NCI-H748 (cell line): ENCODE measurements around the gene CMTR1.

Experiments
- DNase-seq: peaks from one replicate; lab custom pipeline; 2025; ENCODE audit not compliant: unreplicated experiment; lab: John Stamatoyannopoulos, UW

CMTR1 gene

DNA sequence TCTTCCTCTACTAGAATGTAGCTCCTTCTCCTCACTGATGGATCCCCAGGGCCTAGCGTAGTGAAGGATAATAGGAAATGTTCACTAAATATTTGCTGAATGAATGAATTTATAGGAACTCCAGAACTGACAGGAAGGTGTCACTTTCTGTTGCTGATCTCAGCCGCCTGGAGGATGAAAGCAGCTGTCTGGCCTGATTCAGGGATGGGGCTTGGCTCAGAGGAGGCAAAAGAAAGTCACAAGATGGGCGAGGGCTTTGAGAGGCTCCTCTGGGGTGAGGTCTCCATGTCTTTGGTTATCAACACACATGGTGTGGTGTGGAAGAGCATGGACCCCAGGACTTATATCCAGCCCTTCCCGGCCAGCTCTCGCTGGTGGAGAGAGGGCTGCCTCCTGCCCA, 78.2 kb downstream of the CMTR1 start:
- no peak for DNase-seq

GRCh38 chr6:37511910-37512399, 78.9 kb downstream of the CMTR1 start:
- no peak for DNase-seq

DNA sequence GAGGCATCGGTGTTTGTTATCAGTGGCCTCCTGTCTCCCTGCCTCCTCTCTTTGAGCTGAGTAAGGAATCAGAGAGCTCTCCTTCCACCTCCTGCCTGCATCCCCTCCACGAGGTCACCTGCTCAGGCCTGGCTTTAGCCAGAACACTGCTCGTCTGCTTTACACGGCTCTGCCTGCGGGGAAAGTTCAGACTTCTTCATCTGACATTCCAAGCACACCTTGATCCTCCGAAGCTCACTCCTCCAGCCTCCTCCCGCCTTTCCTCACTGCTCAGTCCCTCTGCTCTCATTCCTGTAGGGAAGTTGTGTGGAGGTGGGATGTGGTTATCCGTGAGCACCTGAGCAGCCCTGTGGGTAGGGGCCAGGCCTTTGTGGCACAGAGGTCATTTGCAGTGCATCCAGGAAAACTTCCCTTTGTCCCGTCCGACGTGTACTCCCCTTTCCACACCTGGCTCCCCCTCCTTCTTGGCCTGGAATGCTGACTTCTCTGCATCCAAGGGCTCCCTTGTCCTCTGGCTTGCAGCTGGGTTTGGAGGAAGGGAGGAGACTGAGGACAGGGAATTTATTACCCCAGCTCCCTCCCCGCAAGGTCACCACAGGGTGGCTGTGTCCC, 79.5 kb downstream of the CMTR1 start:
- no peak for DNase-seq

- no peak for DNase-seq
These were observed 80.1 kb downstream of the CMTR1 start for GRCh38 chr6:37513155-37513554.

- no peak for DNase-seq
These were observed 80.6 kb downstream of the CMTR1 start for GRCh38 chr6:37513576-37513975.

DNA sequence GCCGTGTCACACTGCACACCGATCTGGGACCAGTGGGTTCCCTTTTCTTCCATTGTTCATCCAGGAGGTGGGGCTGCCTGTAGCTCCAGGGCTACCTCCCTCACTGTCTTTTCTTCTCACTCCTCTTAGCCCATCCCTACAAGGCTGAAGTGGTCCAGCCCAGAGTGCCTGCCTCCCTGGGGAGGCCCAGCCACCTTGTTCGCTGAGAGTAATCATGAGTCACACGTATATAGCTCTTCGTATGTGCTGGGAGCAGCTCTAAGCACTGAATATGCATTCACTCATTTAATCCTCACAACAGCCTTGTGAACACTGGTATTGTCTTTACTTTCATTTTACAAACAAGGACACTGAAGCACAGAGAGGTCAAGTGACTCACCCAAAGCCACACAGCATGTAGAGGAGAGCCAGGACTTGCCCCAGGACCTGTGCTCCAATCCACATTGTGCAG, 81.3 kb downstream of the CMTR1 start:
- DNase-seq, result no peak

DNA sequence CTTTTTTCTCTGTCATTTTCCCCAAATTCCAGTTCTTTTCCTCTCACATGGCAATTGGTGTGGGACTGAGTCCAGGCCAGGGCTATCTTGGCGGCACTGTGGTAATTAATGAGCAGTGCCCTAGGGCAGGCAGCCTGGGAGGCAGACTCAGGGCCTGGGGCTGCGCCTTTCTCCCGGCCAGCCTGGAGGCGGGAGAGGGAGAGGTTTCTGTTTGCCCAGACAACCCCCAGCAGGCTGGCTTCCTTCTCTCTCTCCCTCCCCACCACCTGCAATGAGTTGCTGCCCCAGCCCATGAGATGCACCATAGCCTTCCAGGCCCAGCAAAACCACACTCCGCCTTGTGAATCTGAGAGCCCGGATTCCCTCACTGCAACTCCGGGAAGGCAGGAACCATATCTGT, 81.8 kb downstream of the CMTR1 start:
- DNase-seq, result no peak

DNA sequence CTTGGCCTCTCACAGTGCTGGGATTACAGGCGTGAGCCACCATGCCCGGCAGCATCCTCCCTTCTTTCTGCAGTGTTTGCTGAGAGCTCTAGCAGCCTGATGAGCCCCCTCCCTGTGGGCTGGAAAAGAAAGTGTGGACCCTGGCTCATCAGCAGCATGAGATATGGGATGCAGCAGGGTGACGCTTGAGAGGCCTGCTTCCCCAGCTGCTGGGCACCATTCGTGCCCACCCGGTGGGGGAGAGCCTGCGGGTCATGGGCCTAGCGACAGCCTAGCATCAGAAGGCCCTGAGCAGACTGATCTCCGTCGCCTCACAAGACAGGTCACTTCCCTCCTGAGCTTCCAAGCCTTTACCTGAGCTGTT, 82.7 kb downstream of the CMTR1 start:
- DNase-seq, result no peak

DNA sequence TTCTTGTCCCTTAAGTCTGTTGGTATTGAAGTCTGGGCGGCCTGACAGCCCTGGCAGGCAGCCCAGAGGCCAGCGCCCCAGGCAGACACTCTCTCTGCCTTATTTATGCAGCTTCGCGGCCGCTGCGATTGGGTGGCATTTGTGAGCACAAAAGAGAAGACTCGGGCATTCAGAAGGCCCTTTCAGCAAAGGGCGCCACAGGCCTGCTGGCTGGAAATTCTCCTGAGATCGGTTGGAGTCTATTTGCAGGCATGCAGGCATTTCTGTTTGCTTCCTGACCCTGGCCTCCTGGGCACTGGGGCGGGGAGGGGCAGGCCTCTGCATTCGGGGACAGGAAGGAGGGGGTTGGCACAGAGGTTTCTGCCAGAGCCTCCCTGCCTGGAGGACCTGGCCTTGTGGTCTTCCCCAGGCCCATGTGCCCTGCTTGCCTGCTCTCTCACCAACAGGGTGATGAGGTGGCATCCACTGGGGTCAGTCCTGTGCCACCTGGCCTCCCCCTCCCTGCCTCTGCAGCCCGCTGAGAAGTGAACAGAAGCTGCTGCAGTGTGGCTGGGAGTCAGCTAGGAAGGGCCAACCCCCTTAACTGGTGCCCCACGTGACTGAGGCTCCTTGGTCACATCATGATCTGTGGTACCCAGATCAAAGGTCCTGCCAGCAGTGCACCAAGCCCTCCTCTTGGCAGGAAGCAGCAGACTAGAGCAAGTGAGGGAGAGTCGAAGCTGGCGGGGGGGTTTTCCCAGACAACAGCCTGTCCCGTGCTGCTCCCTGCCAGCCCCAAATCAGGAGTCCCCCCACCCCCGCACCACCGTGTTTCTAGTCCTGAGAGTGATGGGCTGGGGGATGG, 83.3 kb downstream of the CMTR1 start:
- DNase-seq, result peak; percentile 87

DNA sequence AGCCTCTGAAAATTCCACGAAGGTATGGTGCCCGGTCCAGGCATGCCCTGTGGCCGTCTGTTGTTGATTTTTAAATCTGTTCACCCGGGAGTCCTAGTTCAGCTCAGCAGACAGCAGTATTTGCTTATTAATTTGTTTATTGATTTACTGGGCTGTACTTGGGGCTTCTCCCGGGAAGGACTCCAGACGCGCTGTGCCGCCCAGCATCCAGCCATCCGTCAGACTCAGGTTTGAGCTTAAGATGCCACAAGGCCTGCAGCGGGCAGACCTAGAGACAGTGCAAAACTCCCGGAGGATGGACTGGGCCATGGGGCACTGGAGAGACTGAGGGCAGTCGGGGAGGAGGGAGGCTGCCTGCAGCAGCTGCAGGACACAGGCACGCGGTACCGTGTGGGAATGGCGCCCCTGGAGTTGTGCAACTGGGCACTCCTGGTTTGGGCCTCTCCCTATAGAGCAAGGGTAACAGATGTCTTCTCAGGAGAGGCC, 83.9 kb downstream of the CMTR1 start:
- peak; percentile 55 for DNase-seq

- DNase-seq, result no peak
These were observed 84.4 kb downstream of the CMTR1 start for GRCh38 chr6:37517411-37517812.

DNA sequence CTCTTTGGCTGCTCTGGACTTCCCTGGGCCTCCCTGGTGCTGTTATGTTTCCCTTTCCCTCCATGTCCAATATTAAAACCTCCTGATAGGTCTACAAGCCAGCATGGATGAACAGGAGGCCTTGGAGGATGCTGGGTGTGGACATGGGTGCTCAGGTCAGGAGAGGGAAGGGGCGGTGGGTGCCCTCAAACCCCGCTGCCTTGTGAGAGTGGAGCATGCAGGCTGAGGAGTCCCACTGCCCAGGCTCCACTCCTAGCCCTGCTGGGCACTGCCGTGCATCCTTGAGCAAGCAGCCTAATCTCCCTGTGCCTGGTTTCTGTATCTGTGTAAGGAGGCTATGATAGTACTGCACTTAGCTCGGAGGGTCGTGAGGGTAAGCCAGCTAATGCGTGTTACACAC, 85.1 kb downstream of the CMTR1 start:
- no peak for DNase-seq

- DNase-seq, result no peak
These were observed 86.4 kb downstream of the CMTR1 start for GRCh38 chr6:37519461-37519860.

DNA sequence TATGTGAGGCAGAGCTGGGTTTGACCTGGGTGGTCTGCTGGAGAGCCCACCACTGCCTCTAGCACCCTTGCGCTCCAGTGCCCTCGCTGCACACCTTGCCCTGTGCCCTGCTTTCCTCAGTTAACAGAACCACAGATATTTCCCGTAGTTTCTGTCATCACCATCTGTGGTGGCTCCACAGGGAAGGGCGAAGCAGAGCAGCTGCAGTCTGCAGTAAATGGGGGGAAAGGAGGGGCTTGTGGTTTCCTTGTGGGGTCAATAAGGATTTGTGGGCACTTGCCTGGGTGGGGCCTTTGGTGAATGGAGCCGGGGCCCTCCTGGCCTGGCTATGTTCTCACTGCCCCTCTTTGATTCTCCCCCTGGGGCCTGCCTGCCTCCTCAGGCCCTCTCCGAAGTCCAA, 87.9 kb downstream of the CMTR1 start:
- DNase-seq, result no peak

- no peak for DNase-seq
These were observed 88.7 kb downstream of the CMTR1 start for GRCh38 chr6:37521674-37522073.

DNA sequence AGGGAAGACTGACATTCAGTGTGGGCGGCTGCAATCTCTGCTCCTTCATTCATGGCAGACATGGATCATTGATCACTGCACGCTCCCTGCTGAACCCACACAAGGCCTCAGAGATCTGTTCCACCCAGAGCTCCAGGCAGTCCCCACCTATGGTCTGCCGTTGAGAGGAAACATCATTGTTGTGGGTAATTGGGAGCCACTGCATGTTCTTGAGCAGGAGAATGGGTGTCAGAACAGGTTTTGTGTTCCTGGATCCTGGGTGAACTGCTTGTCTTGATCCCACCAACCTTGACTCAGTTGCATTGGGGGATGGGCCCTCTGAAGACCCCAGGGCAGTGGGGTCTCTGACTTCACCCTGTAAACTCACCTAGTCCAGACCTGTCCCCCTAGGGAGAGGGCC, 89.8 kb downstream of the CMTR1 start:
- DNase-seq, result no peak

DNA sequence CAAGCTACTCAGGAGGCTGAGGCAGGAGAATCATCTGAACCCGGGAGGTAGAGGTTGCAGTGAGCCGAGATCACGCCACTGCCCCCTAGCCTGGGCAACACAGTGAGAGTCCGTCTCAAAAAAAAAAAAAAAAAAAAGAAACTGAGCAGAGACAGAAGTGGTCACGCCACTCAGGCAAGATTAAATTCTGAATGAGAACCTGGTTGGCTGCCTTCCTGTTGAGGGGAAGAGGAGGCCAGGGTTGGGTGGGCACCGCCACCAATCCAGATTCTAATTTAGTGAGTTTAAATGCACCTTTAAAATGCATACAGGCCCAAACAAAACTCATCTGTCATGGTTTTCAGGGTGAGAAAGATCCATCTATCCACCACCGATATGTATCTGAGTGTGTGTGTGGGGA, 90.4 kb downstream of the CMTR1 start:
- DNase-seq, result no peak

DNA sequence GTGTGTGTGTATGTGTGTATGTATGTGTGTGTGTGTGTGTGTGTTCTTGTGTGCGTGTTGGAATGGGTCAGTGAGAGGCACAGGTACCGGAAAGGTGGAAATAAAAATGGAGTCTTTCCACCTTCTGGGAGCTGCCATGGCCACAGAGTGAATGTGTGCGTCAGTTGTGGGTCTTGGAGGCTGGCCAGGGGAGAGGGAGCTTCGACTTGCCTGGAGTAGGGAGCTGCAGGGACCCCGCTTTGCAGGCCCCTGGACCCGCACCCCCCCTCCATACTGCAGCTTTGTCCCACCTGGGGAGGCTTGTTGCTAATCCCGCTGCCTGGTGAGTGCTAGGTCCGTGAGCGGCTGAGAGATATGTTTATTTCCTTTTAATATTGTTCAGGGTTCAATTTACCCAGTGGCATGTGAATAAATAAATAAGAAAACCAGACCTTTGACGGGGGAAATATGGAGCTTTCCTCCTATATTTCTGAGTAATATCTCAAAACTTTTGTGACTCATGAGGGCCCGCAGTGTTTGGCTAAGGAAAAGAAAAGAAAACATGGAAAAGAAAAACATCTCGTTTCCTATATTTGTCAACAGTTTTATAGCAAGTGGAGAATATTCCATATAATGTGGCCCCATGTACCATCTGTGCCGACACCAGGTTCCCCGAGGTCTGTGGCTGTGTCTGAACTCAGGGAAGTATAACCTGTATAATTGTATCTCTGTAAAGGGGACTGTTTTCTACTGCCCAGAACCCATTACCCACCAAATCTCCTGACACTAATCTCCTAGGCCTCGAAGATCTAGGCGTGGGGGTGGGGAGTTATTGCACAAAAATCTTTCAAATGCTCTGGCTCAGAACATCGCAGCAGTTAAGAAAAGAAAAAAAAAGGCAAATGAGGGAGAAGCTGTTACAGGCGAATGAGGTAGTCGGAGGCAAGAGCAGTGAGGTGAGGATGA, 91.3 kb downstream of the CMTR1 start:
- no peak for DNase-seq

DNA sequence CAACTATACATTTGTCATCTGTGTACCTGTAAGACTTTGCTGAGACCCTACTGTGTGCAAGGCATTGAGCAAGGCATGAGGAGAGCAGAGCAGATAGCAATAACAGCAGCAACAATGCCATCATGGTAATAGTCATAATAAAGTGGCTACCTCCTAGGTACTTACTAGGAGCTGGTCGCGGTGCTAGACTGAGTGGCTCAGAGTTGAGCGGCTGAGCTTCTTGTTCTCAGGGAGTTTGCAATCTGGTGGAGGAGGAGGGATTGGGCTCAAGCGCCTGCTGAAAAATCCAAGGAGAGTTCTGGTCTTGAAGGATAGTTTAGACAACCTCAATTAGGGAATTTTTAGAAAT, 91.9 kb downstream of the CMTR1 start:
- DNase-seq, result no peak

GRCh38 chr6:37525460-37526357, 92.7 kb downstream of the CMTR1 start:
- no peak for DNase-seq
